Ectodermal cell (in vitro differentiated cells): ENCODE measurements around the gene RUNX2.

Source experiments
- H3K27ac ChIP-seq: 2 replicates; pipeline ENCODE4 v1.7.0; 2013; ENCODE audit warnings: mild to moderate bottlenecking, low read depth, low read length; ENCODE audit not compliant: insufficient read depth, poor library complexity, severe bottlenecking
- H3K27me3 ChIP-seq: 2 replicates; pipeline ENCODE4 v1.7.0; 2013; ENCODE audit warnings: mild to moderate bottlenecking, low read length; ENCODE audit not compliant: insufficient read depth, control insufficient read depth, poor library complexity, severe bottlenecking
- H3K36me3 ChIP-seq: one replicate; pipeline ENCODE4 v1.7.0; 2013; ENCODE audit warnings: low read length; ENCODE audit not compliant: control insufficient read depth, insufficient read depth
- H3K4me1 ChIP-seq: one replicate; pipeline ENCODE4 v1.7.0; 2013; ENCODE audit warnings: low read length; ENCODE audit not compliant: control insufficient read depth, insufficient read depth
- H3K4me3 ChIP-seq: 2 replicates; pipeline ENCODE4 v1.7.0; 2013; ENCODE audit warnings: low read depth, low read length, control low read depth; ENCODE audit not compliant: insufficient read depth
- H3K9me3 ChIP-seq: 2 replicates; pipeline ENCODE4 v1.7.0; 2013; ENCODE audit warnings: mild to moderate bottlenecking, low read length, moderate library complexity; ENCODE audit not compliant: control insufficient read depth
- WGBS, 2 experiments: methylation state at CpG; one replicate each; pipeline ENCODE4 v1.1.7; 2013; ENCODE audit warnings: missing lambda C conversion rate in 2 of 2; 5-methylcytosine and 5-hydroxymethylcytosine counted together

The RUNX2 gene

DNA sequence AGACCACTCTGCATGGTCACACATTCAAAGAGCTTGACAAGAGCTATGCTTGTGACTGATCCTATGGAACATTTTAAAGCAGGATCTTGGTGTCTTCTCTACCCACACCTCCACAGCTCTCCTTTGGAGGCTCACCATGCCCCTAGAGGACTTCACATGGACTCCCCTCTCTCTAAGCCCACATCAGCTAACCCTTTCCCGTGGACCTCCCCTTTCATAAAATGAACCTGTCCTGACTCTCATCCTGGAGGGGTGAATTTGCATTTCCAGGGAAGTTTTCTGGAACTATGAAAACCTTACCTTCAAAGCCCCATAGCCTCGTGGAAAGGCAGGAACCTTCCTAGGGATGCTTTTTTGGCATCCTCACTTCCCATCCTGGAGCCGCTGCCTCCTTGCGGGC lies 234.0 kb downstream of the RUNX2 start:
- no peak overlapping the region for H3K27ac ChIP-seq
- WGBS, 2 experiments, result 96% methylated on average over 4 of the region's 4 CpGs

GRCh38 chr6:45563041-45563440 lies 234.9 kb downstream of the RUNX2 start:
- H3K4me1 ChIP-seq, result peaks cover 10% of the 10 kb centered on the region
- WGBS, 2 experiments, result 89 to 96% methylated on average over 5 to 7 of the region's 7 CpGs
- H3K27ac ChIP-seq, result no peak overlapping the region
- no peak overlapping the region for H3K4me3 ChIP-seq
- H3K27me3 ChIP-seq, result no peaks in the 10 kb centered on the region
- H3K9me3 ChIP-seq, result no peaks in the 10 kb centered on the region
- H3K36me3 ChIP-seq, result no peaks in the 10 kb centered on the region

More for the DNA sequence above, 234.0 kb downstream of the RUNX2 start:
- Histone ChIP-seq H3K4me1 (peaks cover 6% of the 10 kb centered on the region), H3K9me3 (no peaks in the 10 kb centered on the region), H3K27me3 (no peaks in the 10 kb centered on the region), H3K36me3 (no peaks in the 10 kb centered on the region), H3K4me3 (no peak overlapping the region)

- H3K9me3 ChIP-seq, result no peaks in the 10 kb centered on the region
- H3K36me3 ChIP-seq, result no peaks in the 10 kb centered on the region
- WGBS, 2 experiments, result 93 to 100% methylated on average over 2 of the region's 2 CpGs
- H3K4me1 ChIP-seq, result peaks cover 10% of the 10 kb centered on the region
- no peaks in the 10 kb centered on the region for H3K27me3 ChIP-seq
- no peak overlapping the region for H3K27ac ChIP-seq
- no peak overlapping the region for H3K4me3 ChIP-seq
These were observed 235.7 kb downstream of the RUNX2 start for GRCh38 chr6:45563844-45564243.

DNA sequence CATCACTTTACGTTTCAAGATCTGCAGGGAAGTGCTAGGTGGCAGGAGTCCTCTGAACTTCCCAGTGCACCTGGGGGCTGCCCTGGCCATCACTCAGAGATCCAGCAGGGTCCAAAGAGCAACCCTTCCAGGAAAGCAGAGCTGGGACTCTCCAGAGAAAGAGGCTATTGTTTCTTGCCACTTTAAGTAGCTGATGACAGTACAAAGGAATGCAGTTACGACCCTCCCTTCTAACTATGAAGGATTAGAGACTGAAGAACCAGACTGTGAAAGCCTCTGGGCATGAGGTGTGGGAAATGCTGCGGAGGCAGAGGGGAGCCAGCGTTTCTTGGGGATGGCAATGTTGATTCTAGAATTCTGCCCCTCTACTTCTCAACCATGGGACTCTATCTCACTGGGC lies 238.8 kb downstream of the RUNX2 start:
- 20 to 27% methylated on average over 4 of the region's 4 CpGs for WGBS, 2 experiments
- H3K27ac ChIP-seq, result no peak overlapping the region

DNA sequence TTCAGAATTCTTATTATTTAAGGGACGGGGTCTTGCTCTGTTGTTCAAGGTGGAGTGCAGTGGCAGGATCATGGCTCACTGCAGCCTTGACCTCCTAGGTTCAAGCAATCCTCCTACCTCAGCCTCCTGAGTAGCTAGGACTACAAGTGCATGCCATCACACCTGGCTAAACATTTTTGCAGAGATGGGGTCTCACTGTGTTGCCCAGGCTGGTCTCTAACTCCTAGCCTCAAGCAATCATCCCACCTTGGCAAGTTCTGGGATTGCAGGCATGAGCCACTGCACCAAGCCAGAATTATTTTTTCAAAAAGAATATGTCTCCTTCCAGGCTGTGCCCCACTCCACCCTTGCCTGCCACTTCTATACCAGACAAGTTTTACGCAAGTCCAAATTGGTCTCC lies 239.7 kb downstream of the RUNX2 start:
- Histone ChIP-seq H3K9me3 (no peaks in the 10 kb centered on the region), H3K27ac (no peak overlapping the region), H3K36me3 (no peaks in the 10 kb centered on the region), H3K27me3 (no peaks in the 10 kb centered on the region), H3K4me1 (peaks cover 10% of the 10 kb centered on the region), H3K4me3 (no peak overlapping the region)
- WGBS, 2 experiments, result 93 to 98% methylated on average over 2 of the region's 2 CpGs

More for the DNA sequence above, 238.8 kb downstream of the RUNX2 start:
- H3K4me3 ChIP-seq, result no peak overlapping the region
- no peaks in the 10 kb centered on the region for H3K36me3 ChIP-seq
- H3K4me1 ChIP-seq, result peaks cover 10% of the 10 kb centered on the region
- no peaks in the 10 kb centered on the region for H3K9me3 ChIP-seq
- no peaks in the 10 kb centered on the region for H3K27me3 ChIP-seq

DNA sequence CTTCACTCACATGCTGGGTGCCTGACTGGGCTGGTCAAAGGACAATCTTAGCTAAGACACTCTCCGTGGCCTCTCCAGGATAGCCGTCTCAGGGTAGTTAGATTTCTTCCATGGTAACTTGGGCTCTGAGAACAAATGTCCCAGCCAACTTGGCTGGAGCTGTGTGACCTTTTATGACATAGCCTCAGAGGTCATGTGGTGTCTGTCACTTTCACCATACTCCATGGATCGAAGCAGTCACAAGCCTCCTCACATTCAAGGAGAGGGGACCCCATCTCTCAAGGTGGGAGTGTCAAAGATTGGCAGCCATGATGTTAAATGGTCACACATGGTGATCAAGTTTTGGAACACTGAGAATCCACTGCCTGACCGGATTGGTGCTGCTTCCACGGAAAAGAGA lies 240.5 kb downstream of the RUNX2 start:
- Histone ChIP-seq H3K36me3 (no peaks in the 10 kb centered on the region), H3K4me3 (no peak overlapping the region), H3K27me3 (no peaks in the 10 kb centered on the region), H3K27ac (no peak overlapping the region), H3K4me1 (peaks cover 10% of the 10 kb centered on the region), H3K9me3 (no peaks in the 10 kb centered on the region)
- 92 to 95% methylated on average over 5 of the region's 5 CpGs for WGBS, 2 experiments

DNA sequence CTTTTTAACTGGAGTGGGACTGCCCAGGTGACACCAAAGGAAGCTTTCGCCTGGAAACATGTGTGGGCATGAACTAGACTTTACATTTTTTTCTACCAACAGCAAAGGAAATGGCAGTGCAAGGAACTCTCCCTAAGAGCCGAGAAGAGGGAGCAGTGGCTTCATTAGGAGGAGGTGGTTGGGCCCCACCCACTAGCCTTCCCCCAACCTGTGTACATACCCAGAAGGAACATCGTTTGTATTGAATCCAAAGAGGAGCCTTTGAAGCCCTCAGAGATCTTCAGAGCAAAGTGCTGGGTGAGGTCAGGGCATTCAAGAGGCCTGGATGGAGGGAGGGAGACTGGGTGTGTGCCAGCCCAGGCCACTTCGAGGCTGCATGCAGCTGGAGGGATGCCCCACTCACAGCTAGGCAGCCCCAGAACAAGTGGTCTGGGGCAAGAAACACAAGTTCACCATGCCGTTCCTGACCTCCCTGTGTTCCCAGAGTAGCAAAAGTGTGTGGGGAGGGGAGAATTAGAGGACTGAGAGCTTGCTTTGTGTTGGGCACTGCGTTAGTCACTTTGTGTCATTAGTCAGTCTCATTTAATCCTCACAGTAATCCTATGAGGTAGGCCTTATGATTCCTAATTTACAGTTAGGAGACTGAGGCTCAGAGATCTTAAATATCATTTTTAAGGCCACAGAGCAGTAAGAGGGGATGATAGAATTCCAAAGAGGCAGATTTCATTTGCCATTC lies 241.2 kb downstream of the RUNX2 start:
- Histone ChIP-seq H3K27me3 (no peaks in the 10 kb centered on the region), H3K9me3 (no peaks in the 10 kb centered on the region), H3K4me3 (no peak overlapping the region), H3K27ac (no peak overlapping the region), H3K4me1 (peaks cover 10% of the 10 kb centered on the region), H3K36me3 (no peaks in the 10 kb centered on the region)
- 81 to 85% methylated on average over 6 of the region's 6 CpGs for WGBS, 2 experiments

GRCh38 chr6:45571159-45571558 lies 243.0 kb downstream of the RUNX2 start:
- WGBS, 2 experiments, result 89 to 97% methylated on average over 3 of the region's 3 CpGs
- no peaks in the 10 kb centered on the region for H3K9me3 ChIP-seq
- no peaks in the 10 kb centered on the region for H3K27me3 ChIP-seq
- H3K4me3 ChIP-seq, result no peak overlapping the region
- no peaks in the 10 kb centered on the region for H3K36me3 ChIP-seq
- H3K27ac ChIP-seq, result no peak overlapping the region
- peaks cover 10% of the 10 kb centered on the region for H3K4me1 ChIP-seq

- no peak overlapping the region for H3K27ac ChIP-seq
- H3K36me3 ChIP-seq, result no peaks in the 10 kb centered on the region
- H3K4me3 ChIP-seq, result no peak overlapping the region
- H3K4me1 ChIP-seq, result no peaks in the 10 kb centered on the region
- H3K27me3 ChIP-seq, result no peaks in the 10 kb centered on the region
- H3K9me3 ChIP-seq, result no peaks in the 10 kb centered on the region
- 80 to 85% methylated on average over 4 of the region's 4 CpGs for WGBS, 2 experiments
These were observed 244.7 kb downstream of the RUNX2 start for GRCh38 chr6:45572833-45573232.

- H3K4me3 ChIP-seq, result no peak overlapping the region
- no peaks in the 10 kb centered on the region for H3K36me3 ChIP-seq
- H3K27ac ChIP-seq, result no peak overlapping the region
- no peaks in the 10 kb centered on the region for H3K4me1 ChIP-seq
- WGBS, 2 experiments, result 93 to 98% methylated on average over 6 of the region's 6 CpGs
- H3K27me3 ChIP-seq, result no peaks in the 10 kb centered on the region
- no peaks in the 10 kb centered on the region for H3K9me3 ChIP-seq
These were observed 245.9 kb downstream of the RUNX2 start for GRCh38 chr6:45574014-45574461.
